ENCODE data around the gene KCNH4.
"Not testable (repeated sequence)": the region's sequence is repeated elsewhere in the genome, so short reads cannot be mapped to it uniquely, and the experiment has no call there.

Gene KCNH4

GRCh38 chr17:42180922-42181850 is at the start of gene KCNH4:
Gene KCNH4 (minus strand): TSS chr17:42181142. CDS start chr17:42180945, 197 bp downstream.
- Mint-ChIP-seq H3K4me3 (peak within 1 kb of the TSS; percentile 78), H3K27me3 (peaks cover 43% of the 10 kb centered on the region), H3K36me3 (ENCODE audit: low read depth) (no peaks in the 10 kb centered on the region), H3K4me1 (ENCODE audit: low read depth) (peaks cover 89% of the 10 kb centered on the region), H3K9me3 (no peaks in the 10 kb centered on the region), H3K27ac (no peak within 1 kb of the TSS)
- intact Hi-C loops (cut with micrococcal nuclease) = loop anchor here (1.0 to 5.0 kb wide), 3 partner anchors 26 to 164 kb away; partner anchors contain the start of gene DNAJC7

GRCh38 chr17:42230225-42230624 is 49.3 kb upstream of the KCNH4 start:
- peaks cover 7% of the 10 kb centered on the region for H3K4me1 Mint-ChIP-seq (ENCODE audit: low read depth)
- H3K27me3 Mint-ChIP-seq = no peaks in the 10 kb centered on the region
- no peak overlapping the region for H3K4me3 Mint-ChIP-seq
- H3K9me3 Mint-ChIP-seq = no peaks in the 10 kb centered on the region
- H3K27ac Mint-ChIP-seq = no peak overlapping the region
- peaks cover 17% of the 10 kb centered on the region for H3K36me3 Mint-ChIP-seq (ENCODE audit: low read depth)
- intact Hi-C loops (cut with micrococcal nuclease) = no loop called here

DNA sequence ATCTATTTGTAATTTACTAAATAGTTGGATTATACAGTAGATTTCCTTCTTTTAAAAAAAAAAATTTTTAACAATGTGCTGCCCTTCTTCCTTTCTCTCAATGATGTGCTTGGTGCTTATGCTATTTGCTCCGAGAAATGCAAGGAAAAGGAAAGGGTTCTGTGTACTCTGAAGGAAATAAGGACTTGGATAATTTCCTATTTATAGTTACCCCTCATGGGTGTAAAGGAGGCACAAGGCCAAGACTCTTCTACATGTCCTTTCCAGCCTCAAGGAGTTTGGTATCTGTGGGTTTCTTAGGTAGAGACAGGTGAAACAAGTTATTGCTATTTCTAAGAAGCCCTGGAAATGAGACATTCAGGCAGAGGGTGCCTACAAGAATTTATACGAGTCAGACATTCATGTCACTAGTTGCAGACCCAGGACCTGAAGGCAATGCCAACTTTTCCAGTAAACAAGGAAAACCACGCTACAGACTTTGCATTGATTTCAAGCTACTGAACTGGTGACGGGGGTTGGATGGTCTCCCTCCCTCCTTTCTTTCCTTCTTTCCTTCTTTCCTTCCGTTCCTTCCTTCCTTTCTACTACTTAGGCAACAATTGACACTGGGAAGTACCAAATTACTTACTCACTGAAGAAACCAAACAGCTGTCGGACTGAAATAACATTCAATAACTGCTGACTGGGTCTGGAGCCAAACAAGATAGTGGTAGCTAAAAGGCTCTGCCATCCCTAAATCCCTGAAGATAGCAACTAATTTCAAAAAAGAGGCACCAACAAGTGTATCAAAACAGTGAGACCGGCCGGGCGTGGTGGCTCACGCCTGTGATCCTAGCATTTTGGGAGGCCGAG is 47.1 kb upstream of the KCNH4 start:
- no peaks in the 10 kb centered on the region for H3K9me3 Mint-ChIP-seq
- H3K27me3 Mint-ChIP-seq = no peaks in the 10 kb centered on the region
- H3K36me3 Mint-ChIP-seq (ENCODE audit: low read depth) = peaks cover 37% of the 10 kb centered on the region
- intact Hi-C loops (cut with micrococcal nuclease) = loop anchor here (10.0 kb wide), 2 partner anchors 47 to 177 kb away; partner anchors contain the start of gene STAT5B
- H3K4me1 Mint-ChIP-seq (ENCODE audit: low read depth) = peaks cover 7% of the 10 kb centered on the region
- no peak overlapping the region for H3K4me3 Mint-ChIP-seq
- H3K27ac Mint-ChIP-seq = peak overlapping the region; percentile 15

- no peak overlapping the region for H3K27ac Mint-ChIP-seq
- no peaks in the 10 kb centered on the region for H3K27me3 Mint-ChIP-seq
- peaks cover 58% of the 10 kb centered on the region for H3K36me3 Mint-ChIP-seq (ENCODE audit: low read depth)
- intact Hi-C loops (cut with micrococcal nuclease) = loop anchor here (10.0 kb wide), 2 partner anchors 49 to 179 kb away; partner anchors contain the start of gene STAT5B
- no peak overlapping the region for H3K4me3 Mint-ChIP-seq
- H3K4me1 Mint-ChIP-seq (ENCODE audit: low read depth) = peaks cover 7% of the 10 kb centered on the region
- H3K9me3 Mint-ChIP-seq = no peaks in the 10 kb centered on the region
Measured at GRCh38 chr17:42225646-42226045, 44.7 kb upstream of the KCNH4 start.

DNA sequence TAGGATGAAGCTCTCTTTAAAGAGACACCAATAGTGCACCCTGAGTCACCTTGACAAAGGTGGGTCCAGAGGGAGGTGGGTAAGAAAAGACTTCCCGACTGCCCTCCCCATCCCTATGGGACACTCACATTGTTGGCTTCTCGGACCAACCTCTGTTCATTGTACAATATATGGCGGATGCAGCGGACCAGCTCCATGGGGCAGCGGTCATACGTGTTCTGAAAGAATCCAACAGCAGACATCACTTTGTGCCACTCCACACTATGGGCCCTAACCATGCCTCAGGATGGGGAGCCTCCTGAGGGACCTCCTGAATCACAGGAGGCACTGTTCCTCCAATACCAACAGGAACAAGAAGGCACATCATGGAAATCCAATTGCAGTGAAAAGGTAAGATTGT is 43.7 kb upstream of the KCNH4 start:
- Mint-ChIP-seq H3K4me3 (no peak overlapping the region), H3K9me3 (no peaks in the 10 kb centered on the region), H3K27me3 (no peaks in the 10 kb centered on the region), H3K4me1 (ENCODE audit: low read depth) (peaks cover 7% of the 10 kb centered on the region), H3K36me3 (ENCODE audit: low read depth) (peaks cover 67% of the 10 kb centered on the region), H3K27ac (no peak overlapping the region)
- intact Hi-C loops (cut with micrococcal nuclease) = loop anchor here (10.0 kb wide), 2 partner anchors 50 to 180 kb away; partner anchors contain the start of gene STAT5B

DNA sequence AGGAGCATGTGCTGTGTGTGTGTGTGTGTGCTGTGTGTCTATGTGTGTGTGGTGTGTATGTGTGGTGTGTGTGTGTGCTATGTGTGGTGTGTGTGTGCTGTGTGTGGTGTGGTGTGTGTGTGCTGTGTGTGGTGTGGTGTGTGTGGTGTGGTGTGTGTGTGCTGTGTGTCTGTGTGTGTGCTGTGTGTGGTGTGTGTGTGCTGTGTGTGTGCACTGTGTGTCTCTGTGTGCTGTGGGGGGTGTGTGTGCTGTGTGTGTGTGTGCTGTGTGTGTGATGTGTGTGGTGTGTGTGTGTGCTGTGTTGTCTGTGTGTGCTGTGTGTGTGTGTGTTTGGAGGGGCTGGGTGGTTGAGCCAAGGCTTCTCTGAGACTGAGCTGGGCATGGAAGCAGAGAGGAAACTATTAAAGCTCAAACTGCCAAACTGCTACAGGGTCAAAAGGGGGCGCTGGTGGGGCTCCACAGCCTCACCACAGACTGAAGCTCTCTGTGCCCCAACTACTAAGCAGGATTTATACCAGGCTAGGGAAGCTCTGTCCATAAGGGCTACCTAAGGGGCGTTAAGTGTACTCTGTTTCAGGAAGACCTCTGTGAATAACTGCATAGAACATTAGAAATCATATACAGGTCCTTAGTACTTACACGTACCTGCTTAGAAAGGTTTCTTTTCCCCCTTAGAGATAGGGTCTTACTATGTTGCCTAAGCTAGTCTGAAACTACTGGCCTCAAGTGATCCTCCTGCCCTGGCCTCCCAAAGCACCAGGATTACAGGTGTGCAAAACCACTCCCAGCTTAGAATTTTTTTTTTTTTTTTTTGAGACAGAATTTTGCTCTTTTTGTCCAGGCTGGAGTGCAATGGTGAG is 41.2 kb upstream of the KCNH4 start:
- H3K9me3 Mint-ChIP-seq = no peaks in the 10 kb centered on the region
- H3K4me1 Mint-ChIP-seq (ENCODE audit: low read depth) = no peaks in the 10 kb centered on the region
- intact Hi-C loops (cut with micrococcal nuclease) = loop anchor here (10.0 kb wide), 2 partner anchors 53 to 183 kb away; partner anchors contain the start of gene STAT5B
- no peaks in the 10 kb centered on the region for H3K27me3 Mint-ChIP-seq
- peak overlapping the region; percentile 43 for H3K27ac Mint-ChIP-seq
- no peak overlapping the region for H3K4me3 Mint-ChIP-seq
- peaks cover 83% of the 10 kb centered on the region for H3K36me3 Mint-ChIP-seq (ENCODE audit: low read depth)

DNA sequence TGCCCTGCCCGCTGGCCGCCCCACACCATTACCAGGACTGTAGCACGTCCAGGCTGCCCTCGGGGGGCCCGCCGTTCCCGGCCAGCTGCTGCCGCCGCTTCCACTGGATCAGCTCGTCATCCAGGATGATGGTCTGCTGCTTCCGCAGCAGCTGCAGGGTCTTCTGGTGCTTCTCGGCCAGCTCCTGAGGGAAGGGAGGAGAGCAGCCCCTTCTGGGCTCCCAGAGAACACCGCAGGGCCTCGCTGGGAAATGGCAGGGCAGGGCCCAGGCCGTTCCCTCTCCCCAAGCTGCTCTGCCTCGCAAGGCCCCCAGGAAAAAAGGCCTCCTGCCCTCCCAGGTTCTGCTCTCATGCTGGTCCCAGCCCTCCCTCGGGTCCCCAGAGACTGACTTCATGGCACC is 38.3 kb upstream of the KCNH4 start:
- peaks cover 95% of the 10 kb centered on the region for H3K36me3 Mint-ChIP-seq (ENCODE audit: low read depth)
- intact Hi-C loops (cut with micrococcal nuclease); H3K4me1 Mint-ChIP-seq (ENCODE audit: low read depth); H3K9me3 Mint-ChIP-seq; H3K27ac Mint-ChIP-seq; H3K27me3 Mint-ChIP-seq; H3K4me3 Mint-ChIP-seq: not testable (repeated sequence)

DNA sequence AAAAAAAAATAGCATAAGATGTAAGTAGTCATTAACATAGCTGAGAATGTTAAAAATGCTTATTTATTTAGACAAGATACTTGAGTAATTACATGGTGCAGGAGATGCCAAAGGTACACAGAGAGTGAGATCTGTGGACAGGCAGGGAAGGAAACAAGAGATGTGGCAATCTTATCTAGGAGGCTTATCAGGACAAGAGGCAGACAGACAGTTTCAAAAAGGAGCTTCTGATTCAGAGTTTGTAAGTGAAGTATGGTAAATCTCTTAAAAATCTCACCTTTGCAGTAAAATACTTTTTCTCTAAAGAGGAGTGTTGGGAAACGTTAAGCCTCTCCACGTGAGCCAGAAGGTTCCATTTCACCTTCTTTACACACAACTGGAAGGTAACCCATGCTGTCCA is 33.2 kb upstream of the KCNH4 start:
- no peaks in the 10 kb centered on the region for H3K9me3 Mint-ChIP-seq
- H3K36me3 Mint-ChIP-seq (ENCODE audit: low read depth) = peaks cover 100% of the 10 kb centered on the region
- H3K27me3 Mint-ChIP-seq = no peaks in the 10 kb centered on the region
- H3K27ac Mint-ChIP-seq = no peak overlapping the region
- H3K4me3 Mint-ChIP-seq = no peak overlapping the region
- no peaks in the 10 kb centered on the region for H3K4me1 Mint-ChIP-seq (ENCODE audit: low read depth)
- intact Hi-C loops (cut with micrococcal nuclease) = no loop called here

- Mint-ChIP-seq H3K36me3 (ENCODE audit: low read depth) (peaks cover 100% of the 10 kb centered on the region), H3K4me1 (ENCODE audit: low read depth) (no peaks in the 10 kb centered on the region), H3K4me3 (no peak overlapping the region), H3K27me3 (no peaks in the 10 kb centered on the region), H3K9me3 (no peaks in the 10 kb centered on the region), H3K27ac (no peak overlapping the region)
- intact Hi-C loops (cut with micrococcal nuclease) = no loop called here
Measured at GRCh38 chr17:42212382-42212781, 31.4 kb upstream of the KCNH4 start.

DNA sequence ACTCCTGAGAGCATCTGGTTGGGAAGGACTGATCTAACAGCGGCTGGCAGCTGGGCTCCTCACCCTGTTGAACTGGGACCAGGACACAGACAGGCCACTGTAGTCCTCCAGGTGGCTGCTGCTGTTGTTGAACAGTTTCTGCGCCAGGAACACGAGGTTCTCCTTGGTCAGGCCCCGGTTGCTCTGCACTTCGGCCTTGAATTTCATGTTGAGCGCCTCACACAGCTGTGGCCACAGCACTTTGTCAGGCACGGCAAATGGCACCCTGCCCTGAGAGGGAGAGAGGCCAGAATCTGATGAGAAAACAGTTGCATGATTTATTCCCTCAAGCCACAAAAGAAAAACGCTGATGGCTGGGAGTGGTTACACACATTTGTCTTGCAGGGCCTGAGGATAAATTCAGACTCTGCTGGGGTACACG is 31.0 kb upstream of the KCNH4 start:
- H3K36me3 Mint-ChIP-seq (ENCODE audit: low read depth) = peaks cover 100% of the 10 kb centered on the region
- H3K27me3 Mint-ChIP-seq; H3K9me3 Mint-ChIP-seq; H3K27ac Mint-ChIP-seq; H3K4me3 Mint-ChIP-seq; H3K4me1 Mint-ChIP-seq (ENCODE audit: low read depth); intact Hi-C loops (cut with micrococcal nuclease): not testable (repeated sequence)

- intact Hi-C loops (cut with micrococcal nuclease) = no loop called here
- H3K36me3 Mint-ChIP-seq (ENCODE audit: low read depth) = peaks cover 99% of the 10 kb centered on the region
- H3K4me1 Mint-ChIP-seq (ENCODE audit: low read depth) = peaks cover 5% of the 10 kb centered on the region
- no peak overlapping the region for H3K27ac Mint-ChIP-seq
- no peak overlapping the region for H3K4me3 Mint-ChIP-seq
- H3K27me3 Mint-ChIP-seq = no peaks in the 10 kb centered on the region
- H3K9me3 Mint-ChIP-seq = no peaks in the 10 kb centered on the region
Measured at GRCh38 chr17:42210046-42210445, 29.1 kb upstream of the KCNH4 start.

DNA sequence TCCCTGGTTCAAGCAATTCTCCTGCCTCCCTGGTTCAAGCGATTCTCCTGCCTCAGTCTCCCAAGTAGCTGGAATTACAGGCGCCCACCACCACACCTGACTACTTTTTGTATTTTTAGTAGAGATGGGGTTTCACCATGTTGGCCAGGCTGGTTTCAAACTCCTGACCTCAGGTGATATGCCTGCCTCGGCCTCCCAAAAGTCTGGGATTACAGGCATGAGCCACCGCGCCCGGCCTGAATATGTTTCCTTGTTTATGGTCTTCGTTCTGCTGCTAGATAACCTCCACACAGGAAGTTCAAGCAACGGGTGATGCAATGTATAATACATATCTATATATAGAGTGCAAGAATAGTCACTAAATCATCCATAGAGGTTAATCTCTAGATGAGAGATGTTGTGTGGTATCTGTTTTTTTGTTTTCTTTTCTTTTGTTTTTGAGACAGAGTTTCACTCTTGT is 25.2 kb upstream of the KCNH4 start:
- H3K4me1 Mint-ChIP-seq (ENCODE audit: low read depth); H3K4me3 Mint-ChIP-seq; H3K9me3 Mint-ChIP-seq; intact Hi-C loops (cut with micrococcal nuclease); H3K27me3 Mint-ChIP-seq: not testable (repeated sequence)
- peaks cover 99% of the 10 kb centered on the region for H3K36me3 Mint-ChIP-seq (ENCODE audit: low read depth)
- peak overlapping the region; percentile 72 for H3K27ac Mint-ChIP-seq

DNA sequence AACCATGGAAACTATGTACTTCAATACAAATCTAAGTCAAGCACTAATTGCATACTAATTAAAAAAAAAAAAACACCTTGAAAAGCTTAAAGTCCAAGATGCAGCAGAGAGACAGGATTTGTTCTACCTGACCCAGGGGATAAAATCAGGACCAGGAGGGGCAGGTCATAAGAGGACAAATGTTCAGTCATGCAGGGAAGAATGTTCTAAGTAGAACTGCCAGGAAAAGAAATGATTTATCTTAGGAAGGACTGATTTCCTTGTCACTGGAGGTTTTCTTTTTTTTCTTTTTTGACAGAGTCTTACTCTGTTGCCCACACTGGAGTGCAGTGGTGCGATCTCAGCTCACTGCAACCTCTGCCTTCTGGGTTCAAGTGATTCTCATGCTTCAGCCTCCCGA is 22.4 kb upstream of the KCNH4 start:
- no peaks in the 10 kb centered on the region for H3K9me3 Mint-ChIP-seq
- intact Hi-C loops (cut with micrococcal nuclease) = no loop called here
- H3K27ac Mint-ChIP-seq = no peak overlapping the region
- H3K27me3 Mint-ChIP-seq = no peaks in the 10 kb centered on the region
- no peak overlapping the region for H3K4me3 Mint-ChIP-seq
- H3K36me3 Mint-ChIP-seq (ENCODE audit: low read depth) = peaks cover 90% of the 10 kb centered on the region
- peaks cover 19% of the 10 kb centered on the region for H3K4me1 Mint-ChIP-seq (ENCODE audit: low read depth)

Data from dendritic cell treated with granulocyte-macrophage colony-stimulating factor and Interleukin-4, amounts not matched to agents 40 ng/mL and 50 ng/mL, for 4 days (primary cell).